Stimulated activated CD8-positive, alpha-beta memory T cell treated with anti-CD3 and anti-CD28 coated beads, Interleukin-7, amount 100 ng/mL, for 1 hour (primary cell): ENCODE data around the gene AFAP1L1.

Experiments
- DNase-seq, 2 donors: peaks; one replicate each; pipeline ENCODE4 v3.0.0-alpha.2; 2020; ENCODE audit warnings: low read depth in 2 of 2

Gene AFAP1L1

DNA sequence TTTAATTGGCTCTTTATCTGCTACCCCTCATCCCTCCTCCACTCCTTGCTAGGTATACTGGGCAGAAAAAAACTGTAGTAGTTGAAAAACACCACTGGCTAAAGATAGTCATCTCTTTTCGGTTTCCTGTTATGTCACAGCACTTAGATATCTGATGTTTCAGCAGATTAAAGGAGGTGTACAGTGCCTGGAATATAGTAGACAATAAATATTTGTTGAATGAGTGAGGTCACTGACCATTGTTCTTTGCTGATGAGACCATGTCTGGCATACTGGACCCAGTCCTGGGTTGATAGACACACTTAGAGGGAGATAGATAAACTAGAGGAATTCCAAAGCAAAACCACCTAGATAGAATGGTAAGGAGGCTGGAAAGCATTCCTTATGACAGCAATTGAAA lies 76.9 kb downstream of the AFAP1L1 start:
- no peak for DNase-seq

DNA sequence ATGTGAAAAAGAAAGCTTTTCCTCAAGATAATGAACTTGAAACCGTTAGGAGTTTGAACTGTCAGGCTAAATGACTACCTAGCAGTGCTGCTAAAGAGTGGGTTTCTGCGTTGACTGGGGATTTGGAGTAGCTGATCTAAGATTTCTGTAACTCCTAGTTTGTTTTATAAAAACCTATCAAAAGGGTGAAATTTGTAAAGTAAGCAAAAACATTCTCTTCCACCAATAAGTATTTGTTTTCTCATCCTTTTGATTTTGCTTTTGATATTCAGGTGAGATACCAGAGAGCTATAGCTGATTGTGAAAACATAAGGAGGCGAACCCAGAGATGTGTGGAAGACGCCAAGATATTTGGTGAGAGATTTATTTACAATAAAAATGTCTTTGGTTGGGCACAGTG lies 77.7 kb downstream of the AFAP1L1 start:
- DNase-seq = no peak

DNA sequence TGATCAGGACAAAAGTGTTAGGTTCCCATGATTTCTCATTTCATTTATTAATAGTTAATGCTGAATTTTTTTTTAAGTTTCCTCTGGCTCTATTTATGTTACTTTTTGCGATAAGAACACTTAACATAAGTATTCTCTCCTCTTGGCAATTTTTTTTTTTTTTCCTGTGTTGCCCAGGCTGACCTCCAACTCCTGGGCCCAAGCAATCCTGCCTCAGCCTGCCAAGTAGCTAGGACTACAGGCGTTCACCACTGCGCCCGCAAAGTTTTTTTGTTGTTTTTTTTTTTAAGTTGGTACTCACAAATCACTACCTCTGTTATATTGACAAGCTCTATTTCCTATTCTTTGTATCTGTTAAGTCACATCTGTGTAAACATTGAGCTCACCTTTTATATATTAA lies 80.5 kb downstream of the AFAP1L1 start:
- no peak for DNase-seq

DNA sequence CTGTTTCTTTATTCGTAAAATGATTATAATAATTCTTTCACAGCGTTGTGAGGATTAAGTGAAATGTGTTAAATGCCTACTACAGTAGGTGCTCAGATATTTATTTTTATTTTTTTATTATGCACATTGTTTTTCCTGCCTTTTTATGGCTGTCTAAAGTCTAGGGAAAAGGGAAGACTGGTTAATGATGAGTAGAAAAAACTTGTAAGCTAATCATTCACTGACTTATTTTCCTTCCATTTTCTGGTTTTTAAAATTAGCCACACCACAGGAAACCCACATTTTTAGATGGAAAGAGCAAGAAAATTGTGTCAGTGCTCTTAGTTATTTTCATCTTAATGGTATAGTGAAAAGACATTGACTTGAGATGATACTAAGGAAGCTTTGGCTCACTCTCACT lies 82.3 kb downstream of the AFAP1L1 start:
- DNase-seq = no peak

DNA sequence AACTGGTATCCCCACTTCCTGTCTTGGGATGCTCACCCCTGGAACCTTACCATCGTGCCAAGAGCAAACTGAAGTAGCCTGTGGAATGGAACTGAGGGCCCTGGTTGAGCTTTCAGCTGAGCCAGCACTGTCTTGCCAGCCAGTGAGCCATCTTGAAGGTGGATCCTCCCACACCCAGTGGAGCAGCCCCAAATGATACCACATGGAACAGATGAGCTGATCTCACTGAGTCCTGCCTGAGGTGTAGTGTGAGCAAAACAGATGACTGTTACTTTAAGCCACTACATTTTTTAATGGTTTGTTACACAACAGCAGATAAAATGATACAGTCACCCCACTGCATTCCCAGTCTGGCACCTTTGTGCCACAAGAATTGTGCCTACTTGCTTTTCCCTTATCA lies 84.0 kb downstream of the AFAP1L1 start:
- DNase-seq = no peak

DNA sequence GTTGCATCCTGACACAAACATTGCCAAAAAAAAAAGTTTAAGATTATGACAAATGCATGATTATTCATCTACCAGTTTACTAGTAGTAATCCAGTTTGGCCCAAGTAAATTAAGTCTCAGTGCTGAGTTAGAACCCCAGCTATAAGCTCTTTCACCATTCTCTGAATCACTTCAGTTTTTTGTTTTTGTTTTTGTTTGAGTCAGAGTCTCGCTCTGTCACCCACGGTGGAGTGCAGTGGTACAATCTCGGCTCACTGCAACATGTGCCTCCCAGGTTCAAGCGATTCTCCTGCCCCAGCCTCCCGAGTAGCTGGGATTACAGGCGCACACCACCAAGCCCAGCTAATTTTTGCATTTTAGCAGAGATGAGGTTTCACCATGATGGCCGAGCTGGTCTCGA lies 84.7 kb downstream of the AFAP1L1 start:
- DNase-seq = no peak

DNA sequence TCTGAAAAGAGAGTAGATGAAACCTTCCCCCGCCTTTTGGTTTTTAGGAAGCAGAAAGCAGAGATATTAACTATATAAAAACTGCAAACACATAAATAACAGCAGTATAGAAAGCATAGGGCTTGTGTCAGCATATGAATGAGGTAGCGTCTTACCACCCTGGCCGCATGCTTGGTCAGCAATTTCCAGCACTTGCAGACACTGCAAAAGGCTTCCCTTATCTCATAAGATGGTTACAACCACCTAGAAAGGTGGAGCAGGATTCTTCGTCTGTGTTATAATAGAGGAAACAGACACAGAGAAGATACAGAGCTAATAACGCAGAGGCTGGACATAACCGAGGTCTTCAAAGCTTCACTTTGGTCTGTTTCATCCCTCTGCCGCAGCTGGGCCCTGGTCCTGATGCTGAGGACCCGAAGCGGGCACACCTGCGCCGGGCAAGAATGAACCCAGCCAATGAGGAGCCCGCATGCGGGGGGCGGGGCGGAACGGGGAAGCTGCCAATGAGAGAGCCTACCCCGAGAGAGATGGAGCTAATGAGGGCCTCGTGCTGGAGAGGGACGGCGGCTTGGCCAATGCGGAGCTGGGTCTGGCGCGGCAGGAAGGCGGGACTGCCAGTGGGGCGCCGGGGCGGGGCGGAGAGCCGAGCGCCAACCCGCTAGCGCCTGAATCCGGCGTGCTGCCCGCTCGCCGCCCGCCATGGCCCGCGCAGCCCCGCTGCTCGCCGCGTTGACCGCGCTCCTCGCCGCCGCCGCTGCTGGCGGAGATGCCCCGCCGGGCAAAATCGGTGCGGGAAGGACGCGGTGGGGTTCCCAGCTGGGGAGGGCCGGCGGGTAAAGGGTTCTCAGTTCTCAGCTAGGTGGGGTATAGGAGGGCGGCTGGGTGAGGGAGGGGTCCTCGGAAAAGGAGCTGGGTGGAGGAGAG lies 86.0 kb downstream of the AFAP1L1 start, which contains the start of gene PCYOX1L:
Gene PCYOX1L (plus strand): TSS at position 677 of the 924 bp plus-strand sequence. CDS start 23 bp downstream, at position 700.
- DNase-seq = peak; percentile 80 to 96

DNA sequence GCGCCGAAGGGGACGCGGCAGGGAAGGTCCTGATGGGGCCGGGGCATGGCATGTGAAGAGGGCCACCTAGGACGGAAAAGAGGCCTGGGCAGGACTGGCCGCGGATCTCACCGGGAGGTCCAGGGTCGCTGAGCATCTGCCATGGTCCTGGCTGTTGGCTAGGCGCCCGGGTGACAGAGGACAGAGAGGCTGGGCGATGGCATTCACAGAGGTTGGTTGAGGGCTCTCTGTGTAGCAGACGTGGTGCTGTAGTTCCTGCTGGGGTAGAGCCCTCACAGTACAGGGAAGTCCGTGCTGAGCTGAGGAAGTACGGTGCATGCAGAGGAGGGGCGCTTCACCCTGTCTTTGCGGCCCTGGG lies 86.6 kb downstream of the AFAP1L1 start:
- DNase-seq = peak; percentile 6 to 15

DNA sequence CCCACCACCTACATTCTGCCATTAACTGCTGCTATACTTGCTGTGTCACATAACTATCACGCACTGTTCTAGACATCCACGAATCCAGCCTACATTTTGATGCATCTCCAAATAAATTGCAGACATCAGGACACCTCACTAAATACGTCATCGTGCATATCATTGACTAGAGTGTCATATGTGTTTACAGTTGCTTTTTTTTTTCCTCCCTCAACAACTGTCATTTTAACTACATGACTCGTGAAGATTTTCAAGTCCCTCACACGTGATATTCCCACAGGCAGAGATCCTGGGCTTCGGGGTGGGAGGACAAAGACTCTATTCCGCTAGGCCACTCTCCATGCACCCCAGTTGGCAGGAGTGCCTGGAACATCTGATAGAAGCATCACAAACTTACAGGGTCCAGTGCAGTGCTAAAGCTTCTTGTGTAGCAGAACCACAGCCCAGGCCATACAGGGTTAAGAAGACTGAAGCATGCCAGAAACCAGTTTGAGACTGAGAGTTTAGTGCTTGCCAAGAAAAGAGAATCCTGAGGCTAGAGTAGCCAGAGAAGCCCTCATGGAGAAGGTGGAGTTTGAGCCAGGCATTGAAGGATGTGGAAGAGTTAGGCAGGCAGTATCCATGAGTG lies 87.3 kb downstream of the AFAP1L1 start:
- no peak for DNase-seq

DNA sequence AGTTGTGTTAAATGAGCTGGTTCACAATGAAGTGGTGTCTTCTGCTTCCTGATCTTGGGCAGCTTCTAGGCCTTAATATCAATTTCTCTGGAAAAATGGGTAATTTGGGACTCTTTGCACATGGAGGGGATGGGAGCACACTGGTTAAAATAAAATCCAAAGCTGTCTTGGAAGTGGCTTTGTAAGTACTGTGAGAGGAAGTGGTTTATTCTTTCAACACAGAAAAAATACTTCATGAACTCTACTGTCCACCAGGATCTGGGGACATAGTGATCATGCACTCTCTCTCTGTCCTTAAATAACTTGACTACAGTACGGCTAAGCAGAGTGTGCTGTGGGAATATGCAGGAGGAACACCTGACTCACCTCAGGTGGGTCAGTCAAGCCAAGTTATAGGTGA lies 88.6 kb downstream of the AFAP1L1 start:
- no peak for DNase-seq

DNA sequence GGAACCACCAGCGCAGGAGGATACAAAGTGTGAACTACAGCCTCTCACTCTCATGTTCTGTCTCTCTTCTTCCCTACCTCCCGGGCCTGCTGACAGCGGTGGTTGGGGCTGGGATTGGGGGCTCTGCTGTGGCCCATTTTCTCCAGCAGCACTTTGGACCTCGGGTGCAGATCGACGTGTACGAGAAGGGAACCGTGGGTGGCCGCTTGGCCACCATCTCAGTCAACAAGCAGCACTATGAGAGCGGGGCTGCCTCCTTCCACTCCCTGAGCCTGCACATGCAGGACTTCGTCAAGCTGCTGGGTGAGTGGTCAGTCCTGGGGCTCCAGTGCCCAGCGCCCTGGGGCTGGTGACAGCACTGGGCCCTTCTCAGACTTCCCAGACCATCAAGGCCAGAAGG lies 90.9 kb downstream of the AFAP1L1 start:
- no peak for DNase-seq

DNA sequence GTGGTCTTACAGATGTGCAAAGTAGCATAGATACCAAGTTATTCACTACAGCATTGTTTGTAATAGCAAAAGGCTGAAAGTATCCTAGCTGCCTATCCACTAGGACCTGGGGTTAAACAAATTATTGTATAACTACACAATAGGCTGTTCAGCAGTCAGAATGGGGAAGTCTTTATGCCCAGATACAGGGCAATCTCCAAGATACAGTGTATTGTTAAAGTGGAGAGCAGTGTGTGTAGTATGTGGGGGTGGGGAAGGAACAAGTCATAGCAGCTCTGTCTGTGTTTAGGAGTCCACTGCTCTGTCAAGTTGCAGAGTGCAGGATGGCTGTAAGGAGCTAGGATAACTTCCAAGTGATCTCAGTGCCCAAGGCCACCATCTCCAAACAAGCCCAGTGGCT lies 91.7 kb downstream of the AFAP1L1 start:
- no peak for DNase-seq

DNA sequence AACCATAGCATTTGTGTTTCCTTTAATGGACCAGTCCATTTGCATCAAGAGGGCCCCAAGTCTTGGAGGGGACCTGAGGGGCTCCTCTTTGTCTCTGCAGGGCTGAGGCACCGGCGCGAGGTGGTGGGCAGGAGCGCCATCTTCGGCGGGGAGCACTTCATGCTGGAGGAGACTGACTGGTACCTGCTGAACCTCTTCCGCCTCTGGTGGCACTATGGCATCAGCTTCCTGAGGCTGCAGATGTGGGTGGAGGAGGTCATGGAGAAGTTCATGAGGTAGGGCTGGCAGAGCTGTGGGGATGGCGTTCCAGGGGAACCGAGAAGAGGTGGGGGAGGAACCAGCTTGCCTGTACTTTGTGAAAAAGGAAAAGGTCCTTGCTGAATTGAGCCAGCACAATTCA lies 92.3 kb downstream of the AFAP1L1 start:
- no peak for DNase-seq

DNA sequence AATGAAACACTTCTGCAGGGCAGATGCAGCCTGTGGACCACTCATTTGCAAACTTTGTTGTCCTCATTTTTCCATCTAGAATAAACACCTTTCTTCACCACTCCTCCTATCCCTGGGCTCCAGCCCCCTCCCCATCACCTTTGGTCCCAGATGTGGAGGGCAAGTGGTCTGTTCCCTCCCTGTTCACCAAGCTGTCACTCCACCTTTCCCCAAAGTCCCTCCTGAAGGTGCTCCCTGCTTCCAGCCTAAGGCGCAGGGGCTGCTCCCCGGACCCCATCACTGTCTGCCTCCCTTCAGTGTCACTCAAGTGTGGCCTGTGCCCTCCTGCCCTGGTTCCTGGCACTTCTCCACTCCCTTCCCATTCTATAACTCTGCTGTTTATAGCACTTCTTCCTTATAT lies 93.1 kb downstream of the AFAP1L1 start:
- DNase-seq = no peak

DNA sequence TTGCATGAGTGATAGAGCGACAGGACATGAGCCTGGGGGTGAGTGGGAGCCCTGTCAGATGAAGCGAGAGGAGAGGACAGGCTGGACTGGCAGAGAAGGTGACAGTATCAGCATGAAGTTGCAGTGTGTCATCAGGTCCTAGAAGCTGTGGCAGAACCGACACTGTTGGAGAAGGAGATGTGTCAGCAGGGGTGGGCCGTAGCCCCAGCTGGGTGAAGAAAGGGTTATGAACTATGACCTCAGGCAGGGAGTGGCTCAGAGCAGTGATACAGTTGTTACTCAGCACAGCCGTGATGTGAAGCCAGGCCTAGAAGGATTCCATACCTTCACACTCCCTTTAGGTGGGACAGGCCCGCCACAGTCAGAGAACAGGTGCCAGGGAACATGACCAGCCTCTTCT lies 93.8 kb downstream of the AFAP1L1 start:
- DNase-seq = no peak

DNA sequence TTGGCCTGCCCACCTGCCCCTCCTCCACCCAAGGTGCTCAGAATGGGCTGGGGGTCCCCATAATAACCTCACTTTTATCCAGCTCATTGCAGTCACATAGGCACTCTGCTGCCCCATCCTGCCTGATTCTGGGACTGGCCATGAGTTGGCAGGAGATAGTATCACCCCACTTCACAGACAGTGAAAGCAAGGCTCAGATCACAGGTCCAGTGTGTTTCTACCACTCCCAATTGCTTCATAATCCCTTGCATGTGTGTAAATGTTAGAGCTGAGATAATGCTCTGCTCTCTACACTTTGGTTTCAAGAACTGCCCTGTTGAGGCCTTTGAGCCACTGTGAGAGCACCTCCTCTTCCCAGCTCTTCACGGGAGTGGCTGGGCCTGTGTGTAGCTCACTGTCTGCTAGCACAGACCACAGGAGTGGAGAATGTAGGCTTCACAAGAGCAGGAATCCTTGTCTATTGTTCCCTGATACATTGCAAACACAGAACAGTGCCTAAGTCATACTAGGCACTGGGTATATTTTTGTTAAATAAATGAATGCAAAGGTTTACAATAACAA lies 94.6 kb downstream of the AFAP1L1 start:
- no peak for DNase-seq

DNA sequence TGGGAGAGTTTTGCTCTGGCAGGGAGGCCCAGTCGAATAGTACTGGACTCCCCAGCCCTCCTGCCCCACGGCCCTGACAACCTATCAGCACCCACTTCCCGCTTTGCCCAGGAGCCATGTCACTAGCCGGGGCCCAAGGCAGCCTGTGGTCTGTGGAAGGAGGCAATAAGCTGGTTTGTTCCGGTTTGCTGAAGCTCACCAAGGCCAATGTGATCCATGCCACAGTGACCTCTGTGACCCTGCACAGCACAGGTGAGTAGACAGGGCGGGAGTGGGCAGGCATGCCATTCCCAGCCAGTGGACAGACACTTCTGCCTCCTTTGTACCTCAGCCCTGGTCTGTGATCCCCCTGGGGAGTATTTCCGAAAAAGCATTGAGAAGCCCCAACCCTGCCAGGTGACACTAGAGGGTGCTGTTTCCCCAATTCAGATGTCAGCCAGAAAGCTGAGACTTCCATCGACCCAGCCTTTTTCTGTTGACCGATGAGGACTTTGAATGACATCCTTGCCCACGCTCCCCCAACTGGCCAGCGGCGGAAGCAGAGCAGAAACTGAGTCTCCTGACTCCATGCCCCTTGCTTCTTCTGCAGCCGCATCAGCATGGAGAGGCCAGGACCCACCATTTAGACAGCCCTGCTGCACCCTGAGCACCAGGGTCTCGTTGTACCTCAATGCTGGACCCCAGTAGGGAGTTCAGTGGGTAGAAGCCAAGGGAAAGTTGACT lies 95.8 kb downstream of the AFAP1L1 start:
- peak; percentile 6 to 38 for DNase-seq

DNA sequence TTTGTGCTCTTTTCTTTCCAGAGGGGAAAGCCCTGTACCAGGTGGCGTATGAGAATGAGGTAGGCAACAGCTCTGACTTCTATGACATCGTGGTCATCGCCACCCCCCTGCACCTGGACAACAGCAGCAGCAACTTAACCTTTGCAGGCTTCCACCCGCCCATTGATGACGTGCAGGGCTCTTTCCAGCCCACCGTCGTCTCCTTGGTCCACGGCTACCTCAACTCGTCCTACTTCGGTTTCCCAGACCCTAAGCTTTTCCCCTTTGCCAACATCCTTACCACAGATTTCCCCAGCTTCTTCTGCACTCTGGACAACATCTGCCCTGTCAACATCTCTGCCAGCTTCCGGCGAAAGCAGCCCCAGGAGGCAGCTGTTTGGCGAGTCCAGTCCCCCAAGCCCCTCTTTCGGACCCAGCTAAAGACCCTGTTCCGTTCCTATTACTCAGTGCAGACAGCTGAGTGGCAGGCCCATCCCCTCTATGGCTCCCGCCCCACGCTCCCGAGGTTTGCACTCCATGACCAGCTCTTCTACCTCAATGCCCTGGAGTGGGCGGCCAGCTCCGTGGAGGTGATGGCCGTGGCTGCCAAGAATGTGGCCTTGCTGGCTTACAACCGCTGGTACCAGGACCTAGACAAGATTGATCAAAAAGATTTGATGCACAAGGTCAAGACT lies 96.5 kb downstream of the AFAP1L1 start:
- no peak for DNase-seq

DNA sequence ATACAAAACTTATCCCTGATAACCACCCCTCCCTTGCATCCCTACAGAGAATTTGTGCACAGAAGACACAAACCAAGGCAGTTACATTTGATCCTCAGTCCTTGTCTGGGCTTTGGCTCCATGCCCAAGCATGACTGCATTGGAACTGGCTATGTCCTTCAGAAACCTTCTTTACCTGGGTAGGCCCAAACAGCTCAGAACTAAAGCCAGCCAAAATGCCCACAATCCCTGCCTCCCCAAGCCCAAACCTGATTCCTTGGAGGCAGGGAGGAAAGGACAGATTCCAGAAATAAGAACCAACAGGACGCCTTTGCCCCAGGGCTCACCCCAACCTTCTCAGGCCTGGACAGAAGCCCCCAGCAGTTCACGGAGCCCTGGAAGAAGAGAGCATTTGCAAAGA lies 99.2 kb downstream of the AFAP1L1 start:
- DNase-seq = no peak

DNA sequence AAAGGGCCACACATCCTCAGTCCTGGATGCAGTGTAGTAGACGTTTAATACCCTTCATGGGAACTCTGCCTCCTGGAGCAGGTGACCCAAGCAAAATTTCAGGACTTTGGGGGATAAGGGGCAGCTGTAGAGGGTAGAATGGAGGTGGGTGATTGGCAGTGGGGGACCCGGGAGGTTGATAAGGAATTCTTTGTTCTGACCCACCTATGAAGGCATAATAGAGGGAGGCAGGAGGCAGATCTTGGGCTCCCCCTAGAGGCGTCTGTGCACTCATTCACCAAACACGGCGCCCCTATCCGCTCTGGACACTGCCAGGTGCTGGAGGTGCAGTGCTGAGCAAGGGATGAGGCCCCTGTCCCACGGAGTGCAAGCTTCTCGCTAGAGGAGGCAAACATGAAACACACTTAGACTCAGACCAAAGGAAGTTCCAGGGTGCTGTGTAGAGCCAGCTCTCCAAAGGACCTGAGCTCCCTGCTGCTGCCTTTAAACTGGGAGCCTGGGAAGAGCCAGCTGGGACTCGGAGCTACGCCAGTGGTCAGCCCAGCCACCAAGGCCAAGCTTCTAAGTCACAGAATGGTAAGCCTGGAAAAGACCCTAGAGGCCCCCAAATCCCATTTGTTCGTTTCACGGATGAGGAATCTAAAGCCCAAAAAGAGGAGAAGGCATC lies 99.8 kb downstream of the AFAP1L1 start:
- peak; percentile 25 to 52 for DNase-seq
